DMS 273 (cell line): ENCODE measurements around the gene TMEM101.
"Not testable (repeated sequence)": the region's sequence is repeated elsewhere in the genome, so short reads cannot be mapped to it uniquely, and the experiment has no call there.

Experiments
- DNase-seq: peaks from one replicate; lab custom pipeline; 2025; ENCODE audit not compliant: unreplicated experiment; lab: John Stamatoyannopoulos, UW

TMEM101 gene

GRCh38 chr17:43975898-43976297 is 38.9 kb downstream of the TMEM101 start:
- no peak for DNase-seq

GRCh38 chr17:43974382-43975266 is 40.1 kb downstream of the TMEM101 start:
- no peak for DNase-seq

GRCh38 chr17:43972444-43973212 is 42.1 kb downstream of the TMEM101 start:
- not testable (repeated sequence) for DNase-seq

GRCh38 chr17:43971436-43971835 is 43.3 kb downstream of the TMEM101 start:
- DNase-seq = not testable (repeated sequence)

GRCh38 chr17:43970366-43970765 is 44.4 kb downstream of the TMEM101 start:
- DNase-seq = no peak

GRCh38 chr17:43967251-43967875 is 47.4 kb downstream of the TMEM101 start:
- DNase-seq = no peak

GRCh38 chr17:43966276-43966675 is 48.5 kb downstream of the TMEM101 start:
- DNase-seq = no peak

- no peak for DNase-seq
These were observed 52.3 kb downstream of the TMEM101 start for GRCh38 chr17:43962479-43962878.

- no peak for DNase-seq
These were observed 52.8 kb downstream of the TMEM101 start for GRCh38 chr17:43961954-43962353.

GRCh38 chr17:43961292-43961691 is 53.5 kb downstream of the TMEM101 start:
- not testable (repeated sequence) for DNase-seq
